H1 (cell line): Measurements from ENCODE around the gene SLC25A51. TPM values are rescaled to one million over a fixed set of nuclear protein-coding genes. Genes with fewer than 3 reads are reported as not detected.

ENCODE experiments used
- CTCF ChIA-PET: fragments of 300-600 bp; sonication (Branson Sonifier 250); formaldehyde crosslinking; loops from one replicate; lab custom pipeline; 2021; ENCODE audit not compliant: partially characterized antibody; lab: Charles Lee
- POLR2A ChIA-PET: fragments of 300-600 bp; sonication (Branson Sonifier 250); formaldehyde crosslinking; loops from one replicate; lab custom pipeline; 2021; ENCODE audit warnings: inconsistent platforms; ENCODE audit not compliant: partially characterized antibody; lab: Charles Lee
- DNase-seq, 2 experiments: peaks; one replicate each; pipeline versions ENCODE4 v3.0.0 to v3.0.0-alpha.2; 2010 to 2022; ENCODE audit warnings: low spot score in 2 of 2, low read depth in 1 of 2, mixed read lengths in 1 of 2
- FAIRE-seq: peaks from 2 replicates; lab custom pipeline; 2011; peaks lifted over from hg19 to GRCh38; lab: Jason Lieb, UNC
- H2AFZ ChIP-seq: 2 replicates; pipeline ENCODE4 v1.8.1; 2012; ENCODE audit warnings: low read length, inconsistent platforms
- H2AK5ac ChIP-seq: 2 replicates; pipeline ENCODE4 v1.6.1; 2013; ENCODE audit warnings: low read depth, low read length
- H2BK120ac ChIP-seq: replicated peaks from 2 replicates; pipeline ENCODE3; 2013; ENCODE audit warnings: low read depth, low read length, inconsistent platforms
- H2BK12ac ChIP-seq: 2 replicates; pipeline ENCODE4 v1.6.1; 2013; ENCODE audit warnings: low read depth, low read length
- H2BK15ac ChIP-seq: 2 replicates; pipeline ENCODE4 v1.6.1; 2013; ENCODE audit warnings: low read length
- H2BK20ac ChIP-seq: 2 replicates; pipeline ENCODE4 v1.6.1; 2013; ENCODE audit warnings: low read length
- H2BK5ac ChIP-seq: 2 replicates; pipeline ENCODE4 v1.6.1; 2013; ENCODE audit warnings: low read depth, low read length
- H3K14ac ChIP-seq: 2 replicates; pipeline ENCODE4 v1.6.1; 2013; ENCODE audit warnings: inconsistent platforms; ENCODE audit not compliant: insufficient read length
- H3K18ac ChIP-seq: 2 replicates; pipeline ENCODE4 v1.6.1; 2013; ENCODE audit warnings: low read length; ENCODE audit errors: extremely low read depth
- H3K23ac ChIP-seq: 2 replicates; pipeline ENCODE4 v1.6.1; 2013; ENCODE audit warnings: inconsistent platforms; ENCODE audit not compliant: insufficient read length
- H3K23me2 ChIP-seq: 2 replicates; pipeline ENCODE4 v1.6.1; 2013; ENCODE audit warnings: low read depth, low read length
- H3K27ac ChIP-seq: 2 replicates; pipeline ENCODE4 v1.6.1; 2011; ENCODE audit warnings: low read depth, low read length, inconsistent platforms
- H3K27me3 ChIP-seq, 4 experiments: replicated peaks in 1 of 4; 1 replicate in 1 of 4; 2 replicates in 3 of 4; pipeline versions ENCODE4 v1.6.1 to v1.8.1; 2011 to 2013; ENCODE audit warnings: low read length in 3 of 4, mild to moderate bottlenecking in 3 of 4, inconsistent platforms in 2 of 4, mixed read lengths in 2 of 4, moderate library complexity in 1 of 4; ENCODE audit not compliant: control insufficient read depth in 3 of 4, insufficient read depth in 3 of 4; ENCODE audit errors: extremely low read depth in 1 of 4
- H3K36me3 ChIP-seq, 4 experiments: 2 replicates each; pipeline versions ENCODE4 v1.6.1 to v1.8.1; 2011 to 2013; ENCODE audit warnings: mild to moderate bottlenecking in 4 of 4, low read length in 3 of 4, moderate library complexity in 2 of 4, control low read depth in 1 of 4, inconsistent platforms in 1 of 4; ENCODE audit not compliant: insufficient read depth in 4 of 4, control insufficient read depth in 2 of 4
- H3K4ac ChIP-seq: replicated peaks from 2 replicates; pipeline ENCODE3; 2013; ENCODE audit warnings: low read length, low read depth, mixed read lengths, inconsistent platforms; ENCODE audit not compliant: insufficient read length
- H3K4me1 ChIP-seq, 4 experiments: replicated peaks in 1 of 4; 1 replicate in 1 of 4; 2 replicates in 3 of 4; pipeline versions ENCODE4 v1.6.1 to v1.8.1; 2011 to 2013; ENCODE audit warnings: low read length in 3 of 4, inconsistent platforms in 2 of 4, mixed read lengths in 1 of 4; ENCODE audit not compliant: insufficient read depth in 4 of 4, control insufficient read depth in 3 of 4
- H3K4me2 ChIP-seq, 2 experiments: 2 replicates each; pipeline versions ENCODE4 v1.6.1 to v1.8.1; 2011 to 2013; ENCODE audit warnings: low read depth in 2 of 2, low read length in 2 of 2, control low read depth in 1 of 2, inconsistent platforms in 1 of 2, mild to moderate bottlenecking in 1 of 2; ENCODE audit not compliant: insufficient read depth in 1 of 2
- H3K4me3 ChIP-seq, 4 experiments: fragments of 200-600, 300-600 bp in 1 of 4; sonication (generic), shearing (Covaris generic), sonication (Bioruptor Twin) in 1 of 4; 2 replicates each; pipeline versions ENCODE4 v1.5.1 to v1.8.1; 2011 to 2016; ENCODE audit warnings: low read length in 4 of 4, low read depth in 3 of 4, control low read depth in 2 of 4, inconsistent platforms in 2 of 4, mild to moderate bottlenecking in 2 of 4, mixed read lengths in 1 of 4, moderate library complexity in 1 of 4; ENCODE audit not compliant: insufficient read depth in 2 of 4; ENCODE audit errors: extremely low read depth in 1 of 4
- H3K56ac ChIP-seq: replicated peaks from 2 replicates; pipeline ENCODE3; 2013; ENCODE audit warnings: low read depth, mild to moderate bottlenecking, mixed read lengths, low read length, inconsistent platforms; ENCODE audit not compliant: insufficient read length
- H3K79me1 ChIP-seq: 2 replicates; pipeline ENCODE4 v1.6.1; 2013; ENCODE audit warnings: low read depth, low read length, control low read depth
- H3K79me2 ChIP-seq, 2 experiments: 2 replicates each; pipeline versions ENCODE4 v1.6.1 to v1.8.1; 2012 to 2013; ENCODE audit warnings: low read length in 2 of 2, mild to moderate bottlenecking in 2 of 2, inconsistent platforms in 1 of 2; ENCODE audit not compliant: insufficient read depth in 2 of 2, control insufficient read depth in 1 of 2
- H3K9ac ChIP-seq, 4 experiments: replicated peaks in 1 of 4; 1 replicate in 1 of 4; 2 replicates in 3 of 4; pipeline versions ENCODE4 v1.6.1 to v1.8.1; 2011 to 2013; ENCODE audit warnings: low read depth in 3 of 4, low read length in 3 of 4, control low read depth in 2 of 4, mild to moderate bottlenecking in 2 of 4, moderate library complexity in 2 of 4, inconsistent platforms in 1 of 4; ENCODE audit errors: extremely low read depth in 1 of 4
- H3K9me3 ChIP-seq, 2 experiments: 2 replicates each; pipeline versions ENCODE4 v1.6.1 to v1.8.1; 2012 to 2013; ENCODE audit warnings: mild to moderate bottlenecking in 2 of 2, moderate library complexity in 2 of 2, control low read depth in 1 of 2, inconsistent platforms in 1 of 2, low read depth in 1 of 2, low read length in 1 of 2, mixed read lengths in 1 of 2; ENCODE audit not compliant: insufficient read depth in 2 of 2
- H4K20me1 ChIP-seq, 2 experiments: replicated peaks in 1 of 2; 2 replicates each; pipeline versions ENCODE3 to v1.8.1; 2011 to 2013; ENCODE audit warnings: inconsistent platforms in 2 of 2, low read length in 2 of 2, mild to moderate bottlenecking in 1 of 2; ENCODE audit not compliant: insufficient read depth in 2 of 2, control insufficient read depth in 1 of 2
- H4K5ac ChIP-seq: 2 replicates; pipeline ENCODE4 v1.6.1; 2013; ENCODE audit warnings: low read length, low read depth, mixed read lengths, inconsistent platforms; ENCODE audit not compliant: insufficient read length
- H4K8ac ChIP-seq: 2 replicates; pipeline ENCODE4 v1.8.0; 2013; ENCODE audit warnings: mild to moderate bottlenecking, moderate library complexity, low read length, inconsistent platforms; ENCODE audit not compliant: insufficient read depth; ENCODE audit errors: extremely low read depth
- H4K91ac ChIP-seq: replicated peaks from 2 replicates; pipeline ENCODE3; 2013; ENCODE audit warnings: low read length, mixed read lengths, inconsistent platforms; ENCODE audit not compliant: insufficient read length
- BRCA1 ChIP-seq: IDR thresholded peaks from 2 replicates; pipeline ENCODE4 v1.6.1; 2012; ENCODE audit warnings: low read depth, low read length, improper control_type of control experiment
- CHD1 ChIP-seq: IDR thresholded peaks from 2 replicates; pipeline ENCODE4 v1.6.1; 2012; ENCODE audit warnings: low read depth, low read length, improper control_type of control experiment
- EP300 ChIP-seq, 2 experiments: IDR thresholded peaks; 1 replicate in 1 of 2; 2 replicates in 1 of 2; pipeline ENCODE4 v1.6.1; 2011 to 2012; ENCODE audit warnings: low read depth in 2 of 2, low read length in 2 of 2, mild to moderate bottlenecking in 2 of 2, borderline replicate concordance in 1 of 2, inconsistent platforms in 1 of 2, moderate library complexity in 1 of 2
- JUND ChIP-seq: IDR thresholded peaks from 2 replicates; pipeline ENCODE4 v1.6.1; 2011; ENCODE audit warnings: mild to moderate bottlenecking, improper control_type of control experiment, low read length
- SIX5 ChIP-seq: IDR thresholded peaks from 2 replicates; pipeline ENCODE4 v1.6.1; 2011; ENCODE audit warnings: mild to moderate bottlenecking, low read depth, low read length
- SP2 ChIP-seq: IDR thresholded peaks from 2 replicates; pipeline ENCODE4 v1.6.1; 2012; ENCODE audit warnings: mild to moderate bottlenecking, low read length, inconsistent platforms
- SP4 ChIP-seq: IDR thresholded peaks from 2 replicates; pipeline ENCODE4 v1.6.1; 2012; ENCODE audit warnings: low read length, inconsistent platforms
- SRF ChIP-seq: IDR thresholded peaks from 2 replicates; pipeline ENCODE4 v1.6.1; 2011; ENCODE audit warnings: mild to moderate bottlenecking, low read depth, low read length, moderate library complexity
- TAF1 ChIP-seq: IDR thresholded peaks from 2 replicates; pipeline ENCODE4 v1.6.1; 2011; ENCODE audit warnings: mild to moderate bottlenecking, low read depth, low read length
- WGBS, 2 experiments: shearing (Covaris generic) in 1 of 2; methylation state at CpG; one replicate each; pipeline versions ENCODE4 v1.1.6 to v1.1.7; 2013 to 2015; ENCODE audit warnings: low lambda C conversion rate in 2 of 2, mixed read lengths in 2 of 2, inconsistent platforms in 1 of 2, low coverage in 1 of 2, missing lambda C conversion rate in 1 of 2; ENCODE audit not compliant: insufficient replicate concordance in 2 of 2, insufficient coverage in 1 of 2, insufficient read length in 1 of 2; ENCODE audit errors: extremely low coverage in 1 of 2, missing lambda C conversion rate in 1 of 2; 5-methylcytosine and 5-hydroxymethylcytosine counted together
- polyA plus RNA-seq, 7 experiments: library from polyadenylated mRNA; depleted of rRNA in 3 of 7; stranded (reverse) in 5 of 7; unstranded in 2 of 7; fragments of >200 nt in 5 of 7; fragments of 200-250 nt in 2 of 7; gene quantifications; 1 replicate in 5 of 7; 2 replicates in 1 of 7; 4 replicates in 1 of 7; pipeline versions ENCODE4 v1.2.1 to v1.2.3, GENCODE V29; 2011 to 2013; ENCODE audit warnings: missing spikeins in 2 of 7, mixed read lengths in 2 of 7
- total RNA-seq: library from RNA; stranded (reverse); fragmentation: NEBNext Ultra II Directional; extraction: Animal tissue kit (Norgen Biotek cat#: 25700); gene quantifications from 2 replicates; pipeline ENCODE4 v1.2.1, GENCODE V29; 2021
- TF ChIP-seq, protein P1 (sequence below): IDR thresholded peaks from 2 replicates; pipeline ENCODE4 v1.6.1; 2011; ENCODE audit warnings: low read length, improper control_type of control experiment
- TF ChIP-seq, protein P2 (sequence below), 3 experiments: IDR thresholded peaks; 1 replicate in 2 of 3; 2 replicates in 1 of 3; pipeline versions ENCODE4 v1.5.1 to v1.6.1; 2011; ENCODE audit warnings: low read length in 3 of 3, mild to moderate bottlenecking in 3 of 3, inconsistent platforms in 2 of 3, low read depth in 1 of 3, moderate library complexity in 1 of 3; ENCODE audit not compliant: insufficient read depth in 1 of 3; ENCODE audit errors: control extremely low read depth in 1 of 3

Gene SLC25A51
- total and polyA plus RNA-seq, 2 of the 8 experiments (the other 6 are each of a cell fraction or from before 2014, with no cell fraction given): 8.0 to 14.5 TPM

DNA sequence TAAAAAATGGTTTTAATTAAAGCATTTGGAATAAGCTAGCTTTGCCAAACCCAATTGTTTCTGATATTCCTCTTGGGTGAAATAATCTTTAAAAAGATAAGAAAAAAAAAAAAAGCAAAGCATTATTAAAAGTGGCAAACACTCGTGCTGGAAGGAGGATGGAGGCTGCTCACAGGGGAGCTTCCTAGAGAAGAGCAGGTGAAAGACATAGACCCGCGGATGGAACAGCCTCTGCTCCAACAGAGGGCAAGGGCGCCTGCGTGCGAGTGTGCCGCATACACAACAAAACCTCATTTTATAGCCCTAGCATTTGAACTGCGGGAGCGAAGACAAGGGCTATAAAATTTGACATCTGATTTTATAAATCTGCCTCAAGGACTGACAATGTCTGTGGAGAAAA lies 33.4 kb upstream of the SLC25A51 start:
- Histone ChIP-seq H3K56ac (no peak overlapping the region), H3K27me3 (no peaks in the 10 kb centered on the region), H3K9ac (no peak overlapping the region), H4K8ac (no peak overlapping the region), H3K4me1 (peaks cover 0 to 6% (median 1%) of the 10 kb centered on the region in 4 experiments; a peak in 1 of 7 replicates), H3K23me2 (no peaks in the 10 kb centered on the region), H2BK15ac (no peak overlapping the region), H3K18ac (no peak overlapping the region), H4K20me1 (peaks cover 1 to 3% of the 10 kb centered on the region in 2 experiments), H3K9me3 (no peaks in the 10 kb centered on the region), H2BK20ac (no peak overlapping the region), H3K79me1 (no peaks in the 10 kb centered on the region), H2AK5ac (no peak overlapping the region), H2BK12ac (no peak overlapping the region), H3K23ac (no peak overlapping the region), H2AFZ (no peak overlapping the region), H3K27ac (no peak overlapping the region), H3K79me2 (no peaks in the 10 kb centered on the region), H4K5ac (no peak overlapping the region), H3K14ac (no peak overlapping the region), H3K36me3 (no peaks in the 10 kb centered on the region), H2BK120ac (no peak overlapping the region), H3K4me2 (no peak overlapping the region), H4K91ac (no peak overlapping the region), H2BK5ac (no peak overlapping the region), H3K4me3 (no peak overlapping the region), H3K4ac (no peak overlapping the region)
- POLR2A ChIA-PET: interaction anchor here (1.6 kb wide), 1 partner anchor 80 kb away, joined by 4 read pairs; no protein-coding TSS in a partner anchor
- DNase-seq: no peak
- CTCF ChIA-PET: interaction anchor here (0.8 to 1.6 kb wide), 11 partner anchors 8 to 479 kb away, joined by 3 to 6 read pairs (median 3); no protein-coding TSS in a partner anchor
- 90% methylated on average over 9 of the region's 9 CpGs; no CpG with 5 or more reads in 1 of the 2 experiments for WGBS, 2 experiments
- FAIRE-seq: no peak
- no peak for TF ChIP-seq JUND
- TF ChIP-seq, protein P1, sequence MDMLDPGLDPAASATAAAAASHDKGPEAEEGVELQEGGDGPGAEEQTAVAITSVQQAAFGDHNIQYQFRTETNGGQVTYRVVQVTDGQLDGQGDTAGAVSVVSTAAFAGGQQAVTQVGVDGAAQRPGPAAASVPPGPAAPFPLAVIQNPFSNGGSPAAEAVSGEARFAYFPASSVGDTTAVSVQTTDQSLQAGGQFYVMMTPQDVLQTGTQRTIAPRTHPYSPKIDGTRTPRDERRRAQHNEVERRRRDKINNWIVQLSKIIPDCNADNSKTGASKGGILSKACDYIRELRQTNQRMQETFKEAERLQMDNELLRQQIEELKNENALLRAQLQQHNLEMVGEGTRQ: no peak
- no peak for TF ChIP-seq SP2
- TF ChIP-seq SIX5: no peak
- TF ChIP-seq CHD1: no peak
- no peak for TF ChIP-seq TAF1
- TF ChIP-seq SRF: no peak
- TF ChIP-seq EP300 (IDR thresholded peaks at IDR 0.05; ENCODE audit: borderline replicate concordance in 1 of 2, low read depth in 2 of 2, low read length in 2 of 2): no peak
- TF ChIP-seq SP4: no peak
- no peak for TF ChIP-seq BRCA1
- TF ChIP-seq, protein P2, sequence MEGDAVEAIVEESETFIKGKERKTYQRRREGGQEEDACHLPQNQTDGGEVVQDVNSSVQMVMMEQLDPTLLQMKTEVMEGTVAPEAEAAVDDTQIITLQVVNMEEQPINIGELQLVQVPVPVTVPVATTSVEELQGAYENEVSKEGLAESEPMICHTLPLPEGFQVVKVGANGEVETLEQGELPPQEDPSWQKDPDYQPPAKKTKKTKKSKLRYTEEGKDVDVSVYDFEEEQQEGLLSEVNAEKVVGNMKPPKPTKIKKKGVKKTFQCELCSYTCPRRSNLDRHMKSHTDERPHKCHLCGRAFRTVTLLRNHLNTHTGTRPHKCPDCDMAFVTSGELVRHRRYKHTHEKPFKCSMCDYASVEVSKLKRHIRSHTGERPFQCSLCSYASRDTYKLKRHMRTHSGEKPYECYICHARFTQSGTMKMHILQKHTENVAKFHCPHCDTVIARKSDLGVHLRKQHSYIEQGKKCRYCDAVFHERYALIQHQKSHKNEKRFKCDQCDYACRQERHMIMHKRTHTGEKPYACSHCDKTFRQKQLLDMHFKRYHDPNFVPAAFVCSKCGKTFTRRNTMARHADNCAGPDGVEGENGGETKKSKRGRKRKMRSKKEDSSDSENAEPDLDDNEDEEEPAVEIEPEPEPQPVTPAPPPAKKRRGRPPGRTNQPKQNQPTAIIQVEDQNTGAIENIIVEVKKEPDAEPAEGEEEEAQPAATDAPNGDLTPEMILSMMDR (IDR thresholded peaks at IDR 0.05; ENCODE audit: control extremely low read depth in 1 of 3, insufficient read depth in 1 of 3, low read depth in 1 of 3, low read length in 3 of 3): no peak
